ENCODE data around the gene KPNA5.

DNA sequence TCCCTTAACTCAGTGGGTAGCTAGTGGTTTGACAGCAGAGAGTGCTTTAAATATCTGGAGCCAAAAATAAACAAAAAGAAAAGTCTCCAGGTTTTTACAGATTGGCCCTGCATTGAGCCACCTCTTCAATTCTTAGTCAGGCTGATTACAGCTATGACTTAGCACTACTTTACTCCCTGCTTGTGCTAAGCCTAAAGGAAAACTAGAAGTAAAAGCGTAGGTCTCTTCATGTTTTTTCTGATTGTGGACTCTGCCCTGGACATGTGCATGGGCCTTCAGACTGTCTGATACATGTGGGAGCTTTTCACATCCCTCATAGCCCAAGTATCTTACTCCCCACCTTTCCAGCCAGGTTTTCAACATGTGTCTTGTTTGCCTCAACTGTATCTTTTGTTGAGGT, 33.3 kb downstream of the KPNA5 start:
- TF ChIP-seq, protein P1, sequence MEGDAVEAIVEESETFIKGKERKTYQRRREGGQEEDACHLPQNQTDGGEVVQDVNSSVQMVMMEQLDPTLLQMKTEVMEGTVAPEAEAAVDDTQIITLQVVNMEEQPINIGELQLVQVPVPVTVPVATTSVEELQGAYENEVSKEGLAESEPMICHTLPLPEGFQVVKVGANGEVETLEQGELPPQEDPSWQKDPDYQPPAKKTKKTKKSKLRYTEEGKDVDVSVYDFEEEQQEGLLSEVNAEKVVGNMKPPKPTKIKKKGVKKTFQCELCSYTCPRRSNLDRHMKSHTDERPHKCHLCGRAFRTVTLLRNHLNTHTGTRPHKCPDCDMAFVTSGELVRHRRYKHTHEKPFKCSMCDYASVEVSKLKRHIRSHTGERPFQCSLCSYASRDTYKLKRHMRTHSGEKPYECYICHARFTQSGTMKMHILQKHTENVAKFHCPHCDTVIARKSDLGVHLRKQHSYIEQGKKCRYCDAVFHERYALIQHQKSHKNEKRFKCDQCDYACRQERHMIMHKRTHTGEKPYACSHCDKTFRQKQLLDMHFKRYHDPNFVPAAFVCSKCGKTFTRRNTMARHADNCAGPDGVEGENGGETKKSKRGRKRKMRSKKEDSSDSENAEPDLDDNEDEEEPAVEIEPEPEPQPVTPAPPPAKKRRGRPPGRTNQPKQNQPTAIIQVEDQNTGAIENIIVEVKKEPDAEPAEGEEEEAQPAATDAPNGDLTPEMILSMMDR (IDR thresholded peaks at IDR 0.05), result no peak
- no peak for TF ChIP-seq POLR2A (IDR thresholded peaks at IDR 0.05)
